ENCODE measurements around the gene GLIPR1L1. TPM values are rescaled to one million over a fixed set of nuclear protein-coding genes. Genes with fewer than 3 reads are reported as not detected.
A peak's percentile ranks its signal among the peaks of the same experiment; 100 is the strongest.

Gene GLIPR1L1, protein sequence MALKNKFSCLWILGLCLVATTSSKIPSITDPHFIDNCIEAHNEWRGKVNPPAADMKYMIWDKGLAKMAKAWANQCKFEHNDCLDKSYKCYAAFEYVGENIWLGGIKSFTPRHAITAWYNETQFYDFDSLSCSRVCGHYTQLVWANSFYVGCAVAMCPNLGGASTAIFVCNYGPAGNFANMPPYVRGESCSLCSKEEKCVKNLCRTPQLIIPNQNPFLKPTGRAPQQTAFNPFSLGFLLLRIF
- total RNA-seq, result not detected

GRCh38 chr12:75334384-75335030 is at the start of gene GLIPR1L1:
Gene GLIPR1L1 (plus strand): TSS chr12:75334670. CDS start chr12:75334729, 59 bp downstream.
- H3K27me3 ChIP-seq, result no peaks in the 10 kb centered on the region
- DNase-seq (peak; percentile 83 to 90 (median 88)), ATAC-seq (peak; percentile 75)
- no peak within 1 kb of the TSS for H3K27ac ChIP-seq
- peaks cover 15% of the 10 kb centered on the region for H3K4me1 ChIP-seq
- 4 to 7% methylated on average over 17 to 23 of the region's 23 CpGs for WGBS, 2 donors
- no peaks in the 10 kb centered on the region for H3K36me3 ChIP-seq (replicated peaks in 1 of 2; ENCODE audit: insufficient read depth in 1 of 2, low read depth in 2 of 2)
- TF ChIP-seq POLR2A (IDR thresholded peaks at IDR 0.05), result no peak
- TF ChIP-seq, protein P1, sequence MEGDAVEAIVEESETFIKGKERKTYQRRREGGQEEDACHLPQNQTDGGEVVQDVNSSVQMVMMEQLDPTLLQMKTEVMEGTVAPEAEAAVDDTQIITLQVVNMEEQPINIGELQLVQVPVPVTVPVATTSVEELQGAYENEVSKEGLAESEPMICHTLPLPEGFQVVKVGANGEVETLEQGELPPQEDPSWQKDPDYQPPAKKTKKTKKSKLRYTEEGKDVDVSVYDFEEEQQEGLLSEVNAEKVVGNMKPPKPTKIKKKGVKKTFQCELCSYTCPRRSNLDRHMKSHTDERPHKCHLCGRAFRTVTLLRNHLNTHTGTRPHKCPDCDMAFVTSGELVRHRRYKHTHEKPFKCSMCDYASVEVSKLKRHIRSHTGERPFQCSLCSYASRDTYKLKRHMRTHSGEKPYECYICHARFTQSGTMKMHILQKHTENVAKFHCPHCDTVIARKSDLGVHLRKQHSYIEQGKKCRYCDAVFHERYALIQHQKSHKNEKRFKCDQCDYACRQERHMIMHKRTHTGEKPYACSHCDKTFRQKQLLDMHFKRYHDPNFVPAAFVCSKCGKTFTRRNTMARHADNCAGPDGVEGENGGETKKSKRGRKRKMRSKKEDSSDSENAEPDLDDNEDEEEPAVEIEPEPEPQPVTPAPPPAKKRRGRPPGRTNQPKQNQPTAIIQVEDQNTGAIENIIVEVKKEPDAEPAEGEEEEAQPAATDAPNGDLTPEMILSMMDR (IDR thresholded peaks at IDR 0.05), result peak; percentile 71 to 88 (median 88)
- intact Hi-C loops (cut with DNase I), result no loop called here
- no peaks in the 10 kb centered on the region for H3K9me3 ChIP-seq
- H3K4me3 ChIP-seq, result no peak within 1 kb of the TSS

GRCh38 chr12:75288860-75289259 is 45.6 kb upstream of the GLIPR1L1 start:
- Histone ChIP-seq H3K27ac (no peak overlapping the region), H3K36me3 (replicated peaks in 1 of 2; ENCODE audit: insufficient read depth in 1 of 2, low read depth in 2 of 2) (no peaks in the 10 kb centered on the region), H3K27me3 (no peaks in the 10 kb centered on the region), H3K4me3 (no peak overlapping the region), H3K9me3 (no peaks in the 10 kb centered on the region), H3K4me1 (no peaks in the 10 kb centered on the region)
- WGBS, 2 donors, result 66 to 89% methylated on average over 1 of the region's 1 CpG
- DNase-seq, result no peak
- intact Hi-C loops (cut with DNase I), result no loop called here
- no peak for ATAC-seq
- TF ChIP-seq POLR2A (IDR thresholded peaks at IDR 0.05), result no peak
- TF ChIP-seq, protein P1 (IDR thresholded peaks at IDR 0.05), result no peak

GRCh38 chr12:75289753-75290152 is 44.7 kb upstream of the GLIPR1L1 start:
- no peak for ATAC-seq
- Histone ChIP-seq H3K4me1 (no peaks in the 10 kb centered on the region), H3K27ac (no peak overlapping the region), H3K9me3 (no peaks in the 10 kb centered on the region), H3K4me3 (no peak overlapping the region), H3K36me3 (replicated peaks in 1 of 2; ENCODE audit: insufficient read depth in 1 of 2, low read depth in 2 of 2) (no peaks in the 10 kb centered on the region), H3K27me3 (no peaks in the 10 kb centered on the region)
- DNase-seq, result no peak
- WGBS, 2 donors, result 85 to 87% methylated on average over 1 of the region's 1 CpG
- intact Hi-C loops (cut with DNase I), result no loop called here
- TF ChIP-seq, protein P1 (IDR thresholded peaks at IDR 0.05), result peak in 4 of 7 experiments; percentile 8 to 32 (median 23)
- no peak for TF ChIP-seq POLR2A (IDR thresholded peaks at IDR 0.05)

DNA sequence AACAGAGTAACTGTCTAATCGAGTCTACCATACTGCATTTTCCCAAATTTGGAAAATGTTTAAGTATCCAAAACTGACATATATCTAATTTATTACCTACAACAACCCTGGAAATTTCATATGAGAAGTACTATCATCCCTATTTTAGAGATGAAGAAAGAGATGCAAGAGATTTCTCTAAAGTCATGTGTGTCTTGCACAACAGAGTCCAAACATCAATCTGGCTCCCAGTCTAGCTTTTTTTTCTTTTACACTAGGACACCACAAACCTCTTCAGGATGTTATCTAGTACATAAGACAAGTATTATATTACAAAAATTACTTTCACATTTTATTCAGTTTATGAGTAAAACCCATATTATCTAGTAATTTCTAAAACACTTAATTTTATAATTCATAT is 43.5 kb upstream of the GLIPR1L1 start:
- ATAC-seq (no peak), DNase-seq (no peak)
- no peaks in the 10 kb centered on the region for H3K36me3 ChIP-seq (replicated peaks in 1 of 2; ENCODE audit: insufficient read depth in 1 of 2, low read depth in 2 of 2)
- H3K4me1 ChIP-seq, result no peaks in the 10 kb centered on the region
- no peaks in the 10 kb centered on the region for H3K9me3 ChIP-seq
- TF ChIP-seq, protein P1 (IDR thresholded peaks at IDR 0.05), result no peak
- no peak for TF ChIP-seq POLR2A (IDR thresholded peaks at IDR 0.05)
- H3K4me3 ChIP-seq, result no peak overlapping the region
- H3K27me3 ChIP-seq, result no peaks in the 10 kb centered on the region
- intact Hi-C loops (cut with DNase I), result no loop called here
- H3K27ac ChIP-seq, result no peak overlapping the region
- 80 to 89% methylated on average over 1 of the region's 1 CpG for WGBS, 2 donors
